GM23338 (cell line): ENCODE results near the gene ZDHHC7. TPM values are rescaled to one million over a fixed set of nuclear protein-coding genes. Genes with fewer than 3 reads are reported as not detected.

Source experiments
- ATAC-seq: fragments of 200-7000 bp; cut with Tn5 transposase; 3 replicates; pipeline ENCODE4 v1.9.1; 2020
- DNase-seq: peaks from one replicate; pipeline ENCODE4 v3.0.0-alpha.2; 2015; ENCODE audit warnings: low spot score
- H2AFZ ChIP-seq: fragments of 200-600 bp; sonication (generic); 2 replicates; pipeline ENCODE4 v1.8.0; 2016; ENCODE audit warnings: antibody characterized with exemption, mild to moderate bottlenecking, moderate library complexity
- H3F3A ChIP-seq: fragments of 200-600 bp; sonication (generic); replicated peaks from 2 replicates; pipeline ENCODE4 v1.8.0; 2017; ENCODE audit warnings: antibody characterized with exemption, mixed run types, low read depth
- H3K27ac ChIP-seq: fragments of 200-600 bp; sonication (generic); 2 replicates; pipeline ENCODE4 v1.6.1; 2016; ENCODE audit warnings: low read depth
- H3K27me3 ChIP-seq: fragments of 200-600 bp; sonication (generic); 2 replicates; pipeline ENCODE4 v1.8.0; 2016; ENCODE audit warnings: mild to moderate bottlenecking, mixed run types, moderate library complexity; ENCODE audit not compliant: insufficient read depth
- H3K36me3 ChIP-seq: fragments of 200-600 bp; sonication (generic); 2 replicates; pipeline ENCODE4 v1.8.0; 2016; ENCODE audit warnings: mild to moderate bottlenecking; ENCODE audit not compliant: insufficient read depth
- H3K4me1 ChIP-seq: fragments of 200-600 bp; sonication (generic); 2 replicates; pipeline ENCODE4 v1.8.0; 2016; ENCODE audit warnings: mild to moderate bottlenecking, moderate library complexity; ENCODE audit not compliant: insufficient read depth
- H3K4me2 ChIP-seq: fragments of 200-600 bp; sonication (generic); 2 replicates; pipeline ENCODE4 v1.7.1; 2017; ENCODE audit warnings: mixed run types
- H3K4me3 ChIP-seq: fragments of 200-600 bp; sonication (generic); 2 replicates; pipeline ENCODE4 v1.6.1; 2016; ENCODE audit warnings: mixed run types
- H3K79me2 ChIP-seq: fragments of 200-600 bp; sonication (generic); replicated peaks from 2 replicates; pipeline ENCODE4 v1.8.0; 2017; ENCODE audit warnings: mild to moderate bottlenecking; ENCODE audit not compliant: insufficient read depth
- H3K9me2 ChIP-seq: fragments of 200-600 bp; sonication (generic); 2 replicates; pipeline ENCODE4 v1.8.0; 2017; ENCODE audit not compliant: insufficient read depth
- H4K20me1 ChIP-seq: fragments of 200-600 bp; sonication (generic); replicated peaks from 2 replicates; pipeline ENCODE4 v1.8.0; 2017; ENCODE audit warnings: mild to moderate bottlenecking; ENCODE audit not compliant: insufficient read depth
- H3K27ac Mint-ChIP-seq: 2 replicates; pipeline ENCODE4 v1.8.0; 2020; ENCODE audit warnings: inconsistent platforms, mild to moderate bottlenecking, moderate library complexity, mixed read lengths
- H3K27me3 Mint-ChIP-seq: 3 replicates; pipeline ENCODE4 v1.8.0; 2022; ENCODE audit warnings: low read depth, mild to moderate bottlenecking, moderate library complexity, mixed read lengths, inconsistent platforms; ENCODE audit not compliant: insufficient read depth, poor library complexity
- H3K36me3 Mint-ChIP-seq: 3 replicates; pipeline ENCODE4 v1.8.0; 2021; ENCODE audit warnings: low read depth, mild to moderate bottlenecking, inconsistent platforms, moderate library complexity, mixed read lengths
- H3K4me1 Mint-ChIP-seq: 3 replicates; pipeline ENCODE4 v1.8.0; 2020; ENCODE audit warnings: mild to moderate bottlenecking, inconsistent platforms, mixed read lengths
- H3K4me3 Mint-ChIP-seq: 3 replicates; pipeline ENCODE4 v1.8.0; 2021; ENCODE audit warnings: moderate library complexity, mild to moderate bottlenecking, inconsistent platforms, mixed read lengths
- H3K9me3 Mint-ChIP-seq: 3 replicates; pipeline ENCODE4 v1.8.0; 2020; ENCODE audit warnings: moderate library complexity, mild to moderate bottlenecking, inconsistent platforms, mixed read lengths
- CREB1 ChIP-seq: fragments of 250-450 bp; sonication (Bioruptor Pico); IDR thresholded peaks from 2 replicates; pipeline ENCODE4 v1.5.0; 2020; ENCODE audit warnings: low read depth, mild to moderate bottlenecking, moderate library complexity
- EZH2 ChIP-seq: fragments of 200-600 bp; sonication (generic); IDR thresholded peaks from one replicate; pipeline ENCODE4 v1.8.0; 2017; ENCODE audit warnings: antibody characterized with exemption, mild to moderate bottlenecking, low read depth; ENCODE audit not compliant: unreplicated experiment
- EZH2phosphoT487 ChIP-seq: fragments of 200-600 bp; sonication (generic); IDR thresholded peaks from one replicate; pipeline ENCODE4 v1.8.1; 2018; ENCODE audit warnings: antibody characterized with exemption; ENCODE audit not compliant: unreplicated experiment
- JUNB ChIP-seq: IDR thresholded peaks from one replicate; pipeline ENCODE4 v1.6.1; 2016; ENCODE audit warnings: antibody characterized with exemption; ENCODE audit not compliant: unreplicated experiment
- NANOG ChIP-seq: IDR thresholded peaks from 2 replicates; pipeline ENCODE4 v1.6.1; 2016; ENCODE audit warnings: antibody characterized with exemption, borderline replicate concordance
- POLR2AphosphoS5 ChIP-seq: IDR thresholded peaks from 2 replicates; pipeline ENCODE4 v1.6.1; 2016; ENCODE audit warnings: antibody characterized with exemption, low read depth
- ZNF331 ChIP-seq: fragments of 250-450 bp; sonication (Bioruptor Pico); IDR thresholded peaks from 2 replicates; pipeline ENCODE4 v1.5.0; 2020; ENCODE audit warnings: low read depth, mild to moderate bottlenecking, moderate library complexity
- polyA plus RNA-seq: library from polyadenylated mRNA; unstranded; fragments of >200 nt; fragmentation: Nextera tagmentation; extraction: Ambion mirVana; gene quantifications from 2 replicates; pipeline ENCODE4 v1.2.1, GENCODE V29; 2016
- total RNA-seq: library from RNA; depleted of rRNA; stranded (reverse); fragments of >200 nt; shearing (Covaris generic); gene quantifications from 2 replicates; pipeline ENCODE4 v1.2.3, GENCODE V29; 2014
- TF ChIP-seq, protein P1 (sequence below): IDR thresholded peaks from one replicate; pipeline ENCODE4 v1.6.1; 2018; ENCODE audit warnings: antibody characterized with exemption; ENCODE audit not compliant: unreplicated experiment
- TF ChIP-seq, protein P2 (sequence below): IDR thresholded peaks from 2 replicates; pipeline ENCODE4 v1.6.1; 2016; ENCODE audit warnings: antibody characterized with exemption
- TF ChIP-seq, protein P3 (sequence below), 2 experiments: fragments of 200-600 bp in 1 of 2; sonication (generic) in 1 of 2; conservative IDR thresholded peaks; 2 replicates each; pipeline versions ENCODE4 v1.5.1 to v1.6.1; 2016 to 2017; ENCODE audit warnings: antibody characterized with exemption in 2 of 2, low read depth in 2 of 2, mild to moderate bottlenecking in 2 of 2, moderate library complexity in 1 of 2

ZDHHC7 gene
- total and polyA plus RNA-seq, 2 experiments from 2014 or later = 13.1 to 46.1 TPM

DNA sequence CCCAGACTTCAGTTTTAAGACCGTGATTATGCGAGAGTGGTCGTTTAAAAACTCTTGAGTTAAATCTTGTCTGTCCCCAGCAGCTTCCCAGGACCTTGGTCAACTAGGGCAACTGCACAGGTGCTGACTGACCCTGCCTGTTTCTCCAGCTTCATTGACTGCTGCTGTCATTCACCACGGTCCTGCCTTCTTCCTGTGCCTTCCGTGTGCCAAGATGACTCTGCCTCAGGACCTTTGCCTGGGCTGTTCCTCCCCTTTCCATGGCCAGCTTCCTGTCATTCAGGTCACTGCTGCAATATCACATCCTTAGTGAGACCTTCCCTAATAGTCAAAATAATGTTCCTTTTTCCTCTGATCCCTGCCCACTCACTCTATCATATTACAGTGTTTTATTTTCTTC is 20.1 kb upstream of the ZDHHC7 start:
- Histone ChIP-seq H3K79me2 (no peaks in the 10 kb centered on the region), H3K9me2 (no peaks in the 10 kb centered on the region), H3K4me3 (no peak overlapping the region), H4K20me1 (no peaks in the 10 kb centered on the region), H3K27me3 (peaks cover 14% of the 10 kb centered on the region; the same call in 1 of the 2 replicates), H3K36me3 (no peaks in the 10 kb centered on the region), H3F3A (no peaks in the 10 kb centered on the region), H3K27ac (no peak overlapping the region), H3K4me1 (peaks cover 16% of the 10 kb centered on the region; the same call in 1 of the 2 replicates), H2AFZ (no peak overlapping the region), H3K4me2 (no peak overlapping the region)
- Mint-ChIP-seq H3K4me3 (no peak overlapping the region), H3K27me3 (peaks cover 14% of the 10 kb centered on the region), H3K4me1 (peaks cover 29% of the 10 kb centered on the region), H3K9me3 (no peaks in the 10 kb centered on the region), H3K36me3 (no peaks in the 10 kb centered on the region), H3K27ac (no peak overlapping the region)
- TF ChIP-seq EZH2 = no peak
- TF ChIP-seq EZH2phosphoT487 = no peak
- no peak for TF ChIP-seq CREB1
- TF ChIP-seq, protein P1, sequence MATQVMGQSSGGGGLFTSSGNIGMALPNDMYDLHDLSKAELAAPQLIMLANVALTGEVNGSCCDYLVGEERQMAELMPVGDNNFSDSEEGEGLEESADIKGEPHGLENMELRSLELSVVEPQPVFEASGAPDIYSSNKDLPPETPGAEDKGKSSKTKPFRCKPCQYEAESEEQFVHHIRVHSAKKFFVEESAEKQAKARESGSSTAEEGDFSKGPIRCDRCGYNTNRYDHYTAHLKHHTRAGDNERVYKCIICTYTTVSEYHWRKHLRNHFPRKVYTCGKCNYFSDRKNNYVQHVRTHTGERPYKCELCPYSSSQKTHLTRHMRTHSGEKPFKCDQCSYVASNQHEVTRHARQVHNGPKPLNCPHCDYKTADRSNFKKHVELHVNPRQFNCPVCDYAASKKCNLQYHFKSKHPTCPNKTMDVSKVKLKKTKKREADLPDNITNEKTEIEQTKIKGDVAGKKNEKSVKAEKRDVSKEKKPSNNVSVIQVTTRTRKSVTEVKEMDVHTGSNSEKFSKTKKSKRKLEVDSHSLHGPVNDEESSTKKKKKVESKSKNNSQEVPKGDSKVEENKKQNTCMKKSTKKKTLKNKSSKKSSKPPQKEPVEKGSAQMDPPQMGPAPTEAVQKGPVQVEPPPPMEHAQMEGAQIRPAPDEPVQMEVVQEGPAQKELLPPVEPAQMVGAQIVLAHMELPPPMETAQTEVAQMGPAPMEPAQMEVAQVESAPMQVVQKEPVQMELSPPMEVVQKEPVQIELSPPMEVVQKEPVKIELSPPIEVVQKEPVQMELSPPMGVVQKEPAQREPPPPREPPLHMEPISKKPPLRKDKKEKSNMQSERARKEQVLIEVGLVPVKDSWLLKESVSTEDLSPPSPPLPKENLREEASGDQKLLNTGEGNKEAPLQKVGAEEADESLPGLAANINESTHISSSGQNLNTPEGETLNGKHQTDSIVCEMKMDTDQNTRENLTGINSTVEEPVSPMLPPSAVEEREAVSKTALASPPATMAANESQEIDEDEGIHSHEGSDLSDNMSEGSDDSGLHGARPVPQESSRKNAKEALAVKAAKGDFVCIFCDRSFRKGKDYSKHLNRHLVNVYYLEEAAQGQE = no peak
- no peak for TF ChIP-seq POLR2AphosphoS5
- no peak for TF ChIP-seq NANOG
- no peak for TF ChIP-seq ZNF331 (CRISPR knock-in tag)
- no peak for TF ChIP-seq JUNB
- TF ChIP-seq, protein P2, sequence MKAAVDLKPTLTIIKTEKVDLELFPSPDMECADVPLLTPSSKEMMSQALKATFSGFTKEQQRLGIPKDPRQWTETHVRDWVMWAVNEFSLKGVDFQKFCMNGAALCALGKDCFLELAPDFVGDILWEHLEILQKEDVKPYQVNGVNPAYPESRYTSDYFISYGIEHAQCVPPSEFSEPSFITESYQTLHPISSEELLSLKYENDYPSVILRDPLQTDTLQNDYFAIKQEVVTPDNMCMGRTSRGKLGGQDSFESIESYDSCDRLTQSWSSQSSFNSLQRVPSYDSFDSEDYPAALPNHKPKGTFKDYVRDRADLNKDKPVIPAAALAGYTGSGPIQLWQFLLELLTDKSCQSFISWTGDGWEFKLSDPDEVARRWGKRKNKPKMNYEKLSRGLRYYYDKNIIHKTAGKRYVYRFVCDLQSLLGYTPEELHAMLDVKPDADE = no peak
- ATAC-seq (no peak), DNase-seq (no peak)

DNA sequence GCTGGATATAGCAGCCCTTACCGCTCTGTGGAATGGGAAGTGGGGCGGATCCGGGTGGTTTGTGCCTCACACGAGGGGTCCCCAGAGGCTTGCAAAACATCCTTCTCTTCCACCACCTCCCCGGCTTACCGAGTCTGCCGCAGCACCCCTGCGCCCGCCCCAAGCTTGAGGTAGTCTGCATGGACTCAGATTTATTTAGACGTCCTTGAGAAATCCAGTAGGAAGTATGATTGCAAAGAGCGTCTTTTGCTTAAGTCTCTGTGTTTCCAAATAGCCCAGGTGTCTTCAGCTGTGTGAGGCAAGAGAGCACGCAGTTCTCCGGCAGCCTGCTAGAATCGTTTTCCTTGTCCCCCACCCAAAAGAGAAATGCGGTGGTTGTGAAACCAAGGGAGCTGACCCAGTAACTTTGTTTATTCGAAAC is 18.7 kb upstream of the ZDHHC7 start:
- peaks cover 29% of the 10 kb centered on the region for H3K4me1 Mint-ChIP-seq

More for the DNA sequence above, 18.7 kb upstream of the ZDHHC7 start:
- Mint-ChIP-seq H3K36me3 (no peaks in the 10 kb centered on the region), H3K4me3 (no peak overlapping the region), H3K27me3 (peaks cover 14% of the 10 kb centered on the region), H3K27ac (no peak overlapping the region), H3K9me3 (no peaks in the 10 kb centered on the region)
- Histone ChIP-seq H4K20me1 (no peaks in the 10 kb centered on the region), H2AFZ (no peak overlapping the region), H3K36me3 (no peaks in the 10 kb centered on the region), H3F3A (no peaks in the 10 kb centered on the region), H3K4me3 (no peak overlapping the region), H3K79me2 (no peaks in the 10 kb centered on the region), H3K4me1 (peaks cover 16% of the 10 kb centered on the region; the same call in 1 of the 2 replicates), H3K9me2 (no peaks in the 10 kb centered on the region), H3K27me3 (peaks cover 14% of the 10 kb centered on the region; the same call in 1 of the 2 replicates), H3K4me2 (no peak overlapping the region), H3K27ac (no peak overlapping the region)
- TF ChIP-seq, protein P1 = no peak
- TF ChIP-seq CREB1 = no peak
- no peak for TF ChIP-seq POLR2AphosphoS5
- TF ChIP-seq, protein P3, sequence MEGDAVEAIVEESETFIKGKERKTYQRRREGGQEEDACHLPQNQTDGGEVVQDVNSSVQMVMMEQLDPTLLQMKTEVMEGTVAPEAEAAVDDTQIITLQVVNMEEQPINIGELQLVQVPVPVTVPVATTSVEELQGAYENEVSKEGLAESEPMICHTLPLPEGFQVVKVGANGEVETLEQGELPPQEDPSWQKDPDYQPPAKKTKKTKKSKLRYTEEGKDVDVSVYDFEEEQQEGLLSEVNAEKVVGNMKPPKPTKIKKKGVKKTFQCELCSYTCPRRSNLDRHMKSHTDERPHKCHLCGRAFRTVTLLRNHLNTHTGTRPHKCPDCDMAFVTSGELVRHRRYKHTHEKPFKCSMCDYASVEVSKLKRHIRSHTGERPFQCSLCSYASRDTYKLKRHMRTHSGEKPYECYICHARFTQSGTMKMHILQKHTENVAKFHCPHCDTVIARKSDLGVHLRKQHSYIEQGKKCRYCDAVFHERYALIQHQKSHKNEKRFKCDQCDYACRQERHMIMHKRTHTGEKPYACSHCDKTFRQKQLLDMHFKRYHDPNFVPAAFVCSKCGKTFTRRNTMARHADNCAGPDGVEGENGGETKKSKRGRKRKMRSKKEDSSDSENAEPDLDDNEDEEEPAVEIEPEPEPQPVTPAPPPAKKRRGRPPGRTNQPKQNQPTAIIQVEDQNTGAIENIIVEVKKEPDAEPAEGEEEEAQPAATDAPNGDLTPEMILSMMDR (conservative IDR thresholded peaks at IDR 0.05; ENCODE audit: low read depth in 2 of 2) = no peak
- TF ChIP-seq ZNF331 (CRISPR knock-in tag) = no peak
- TF ChIP-seq EZH2 = no peak
- TF ChIP-seq, protein P2 = no peak
- ATAC-seq (no peak), DNase-seq (no peak)
